PFSK-1 (cell line): ENCODE results near the gene NHLRC4.

Experiments
- POLR2AphosphoS5 ChIP-seq: IDR thresholded peaks from 2 replicates; pipeline ENCODE4 v1.6.1; 2012; ENCODE audit warnings: low read depth, mild to moderate bottlenecking, control low read depth, low read length, moderate library complexity
- REST ChIP-seq, 2 experiments: IDR thresholded peaks; 2 replicates each; pipeline versions ENCODE4 v1.6.1 to v1.8.0; 2011 to 2012; ENCODE audit warnings: low read depth in 2 of 2, low read length in 2 of 2, control low read depth in 1 of 2, inconsistent platforms in 1 of 2, mild to moderate bottlenecking in 1 of 2, moderate library complexity in 1 of 2; ENCODE audit not compliant: insufficient read depth in 1 of 2
- SIN3A ChIP-seq: IDR thresholded peaks from 2 replicates; pipeline ENCODE4 v1.6.1; 2012; ENCODE audit warnings: mild to moderate bottlenecking, low read length, moderate library complexity, borderline replicate concordance; ENCODE audit not compliant: insufficient read depth
- TAF1 ChIP-seq: IDR thresholded peaks from 2 replicates; pipeline ENCODE4 v1.6.1; 2012; ENCODE audit warnings: low read length, control low read depth, borderline replicate concordance; ENCODE audit not compliant: insufficient read depth

GRCh38 chr16:531494-532125 is 35.2 kb upstream of the NHLRC4 start:
- TF ChIP-seq POLR2AphosphoS5 (no peak), REST (IDR thresholded peaks at IDR 0.05; ENCODE audit: insufficient read depth in 1 of 2, low read depth in 2 of 2, low read length in 2 of 2) (no peak), TAF1 (no peak), SIN3A (no peak)
